PFSK-1 (cell line): ENCODE data around the gene TMEM117.

Experiments used
- FOXP2 ChIP-seq: optimal IDR thresholded peaks from 2 replicates; pipeline ENCODE3; 2011; ENCODE audit warnings: borderline replicate concordance, control low read depth, inconsistent platforms; ENCODE audit not compliant: insufficient read depth; ENCODE audit errors: extremely low read length, extremely low read depth
- POLR2AphosphoS5 ChIP-seq: IDR thresholded peaks from 2 replicates; pipeline ENCODE4 v1.6.1; 2012; ENCODE audit warnings: low read depth, mild to moderate bottlenecking, control low read depth, low read length, moderate library complexity
- SIN3A ChIP-seq: IDR thresholded peaks from 2 replicates; pipeline ENCODE4 v1.6.1; 2012; ENCODE audit warnings: mild to moderate bottlenecking, low read length, moderate library complexity, borderline replicate concordance; ENCODE audit not compliant: insufficient read depth
- TAF1 ChIP-seq: IDR thresholded peaks from 2 replicates; pipeline ENCODE4 v1.6.1; 2012; ENCODE audit warnings: low read length, control low read depth, borderline replicate concordance; ENCODE audit not compliant: insufficient read depth
- TF ChIP-seq, protein P1 (sequence below), 2 experiments: IDR thresholded peaks; 2 replicates each; pipeline versions ENCODE4 v1.6.1 to v1.8.0; 2011 to 2012; ENCODE audit warnings: low read depth in 2 of 2, low read length in 2 of 2, control low read depth in 1 of 2, inconsistent platforms in 1 of 2, mild to moderate bottlenecking in 1 of 2, moderate library complexity in 1 of 2; ENCODE audit not compliant: insufficient read depth in 1 of 2

TMEM117 gene

DNA sequence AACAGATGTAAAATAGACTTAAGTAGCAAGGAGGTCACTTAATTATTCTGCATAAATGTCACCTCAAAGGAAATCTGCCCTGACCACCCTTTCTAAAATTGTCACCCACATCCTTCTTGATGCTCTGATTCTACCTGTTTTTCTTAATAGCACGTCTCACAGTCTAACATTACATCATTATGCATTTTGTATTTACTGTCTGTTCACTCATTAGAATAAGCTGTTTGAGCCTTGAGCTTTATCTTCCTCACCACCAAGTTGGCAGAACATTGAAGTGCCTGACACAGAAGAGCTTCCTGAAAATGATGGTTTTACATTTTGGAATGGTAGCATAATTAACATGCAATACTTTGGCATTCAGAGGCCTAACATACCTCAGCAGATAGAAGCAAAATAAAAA lies 8.8 kb upstream of the TMEM117 start:
- TF ChIP-seq FOXP2 (no peak), TAF1 (no peak), SIN3A (no peak), POLR2AphosphoS5 (no peak)
- TF ChIP-seq, protein P1, sequence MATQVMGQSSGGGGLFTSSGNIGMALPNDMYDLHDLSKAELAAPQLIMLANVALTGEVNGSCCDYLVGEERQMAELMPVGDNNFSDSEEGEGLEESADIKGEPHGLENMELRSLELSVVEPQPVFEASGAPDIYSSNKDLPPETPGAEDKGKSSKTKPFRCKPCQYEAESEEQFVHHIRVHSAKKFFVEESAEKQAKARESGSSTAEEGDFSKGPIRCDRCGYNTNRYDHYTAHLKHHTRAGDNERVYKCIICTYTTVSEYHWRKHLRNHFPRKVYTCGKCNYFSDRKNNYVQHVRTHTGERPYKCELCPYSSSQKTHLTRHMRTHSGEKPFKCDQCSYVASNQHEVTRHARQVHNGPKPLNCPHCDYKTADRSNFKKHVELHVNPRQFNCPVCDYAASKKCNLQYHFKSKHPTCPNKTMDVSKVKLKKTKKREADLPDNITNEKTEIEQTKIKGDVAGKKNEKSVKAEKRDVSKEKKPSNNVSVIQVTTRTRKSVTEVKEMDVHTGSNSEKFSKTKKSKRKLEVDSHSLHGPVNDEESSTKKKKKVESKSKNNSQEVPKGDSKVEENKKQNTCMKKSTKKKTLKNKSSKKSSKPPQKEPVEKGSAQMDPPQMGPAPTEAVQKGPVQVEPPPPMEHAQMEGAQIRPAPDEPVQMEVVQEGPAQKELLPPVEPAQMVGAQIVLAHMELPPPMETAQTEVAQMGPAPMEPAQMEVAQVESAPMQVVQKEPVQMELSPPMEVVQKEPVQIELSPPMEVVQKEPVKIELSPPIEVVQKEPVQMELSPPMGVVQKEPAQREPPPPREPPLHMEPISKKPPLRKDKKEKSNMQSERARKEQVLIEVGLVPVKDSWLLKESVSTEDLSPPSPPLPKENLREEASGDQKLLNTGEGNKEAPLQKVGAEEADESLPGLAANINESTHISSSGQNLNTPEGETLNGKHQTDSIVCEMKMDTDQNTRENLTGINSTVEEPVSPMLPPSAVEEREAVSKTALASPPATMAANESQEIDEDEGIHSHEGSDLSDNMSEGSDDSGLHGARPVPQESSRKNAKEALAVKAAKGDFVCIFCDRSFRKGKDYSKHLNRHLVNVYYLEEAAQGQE (IDR thresholded peaks at IDR 0.05; ENCODE audit: insufficient read depth in 1 of 2, low read depth in 2 of 2, low read length in 2 of 2): no peak

DNA sequence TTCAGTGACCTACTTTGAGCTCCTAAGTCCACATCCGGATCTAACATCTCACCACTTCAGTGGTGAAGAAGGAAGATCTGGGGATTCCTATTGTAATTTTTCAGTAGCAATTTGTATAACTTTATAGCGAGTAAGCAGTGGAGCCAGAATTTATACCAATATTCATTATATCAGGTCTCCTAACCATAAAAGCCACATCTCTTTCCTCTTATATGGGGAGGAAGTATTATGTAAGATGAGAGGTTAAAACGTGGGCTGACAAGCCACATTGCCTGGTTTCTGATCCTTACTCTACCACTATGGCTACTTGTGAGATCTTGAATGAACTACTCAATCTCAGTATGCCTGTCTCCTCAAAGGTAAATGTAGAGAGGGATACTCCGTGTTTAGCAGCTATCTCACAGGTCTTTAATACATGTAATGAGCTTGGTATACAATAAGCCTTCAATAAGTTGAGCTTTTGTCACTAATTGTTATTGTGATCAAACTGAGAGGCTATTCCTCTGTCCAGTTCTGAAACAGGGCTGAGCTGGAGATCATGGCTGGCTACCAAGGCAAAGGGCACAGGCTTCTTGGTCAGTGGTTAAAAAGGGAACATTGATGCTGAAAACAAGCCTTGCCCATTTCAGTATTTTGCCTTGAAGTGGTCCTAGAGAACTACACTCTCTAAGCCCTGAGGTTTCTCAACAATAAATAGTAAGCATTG lies 3.3 kb upstream of the TMEM117 start:
- no peak for TF ChIP-seq SIN3A
- TF ChIP-seq, protein P1 (IDR thresholded peaks at IDR 0.05; ENCODE audit: insufficient read depth in 1 of 2, low read depth in 2 of 2, low read length in 2 of 2): peak in 1 of 2 experiments; percentile 70; a peak in 2 of 4 replicates

DNA sequence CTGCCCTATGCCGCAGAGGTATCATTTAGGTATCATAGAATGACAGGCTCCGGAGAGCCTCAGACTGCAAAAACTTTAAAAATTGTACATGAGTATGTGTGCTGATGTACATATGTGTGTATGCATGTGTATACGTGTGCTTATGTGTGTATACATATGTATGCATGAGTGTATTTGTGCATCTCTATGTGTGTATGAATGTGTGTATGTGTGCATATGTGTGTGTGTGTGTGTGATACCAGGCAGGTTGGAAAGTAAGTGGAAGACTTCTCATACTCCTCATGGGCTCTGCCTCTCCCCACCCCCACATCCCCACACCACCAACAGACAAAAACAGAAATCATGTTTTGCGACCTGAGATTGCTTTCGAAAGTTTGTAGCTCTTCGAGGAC lies 621 bp upstream of the TMEM117 start:
- TF ChIP-seq POLR2AphosphoS5 (no peak), TAF1 (no peak), SIN3A (no peak), FOXP2 (no peak)
- TF ChIP-seq, protein P1 (IDR thresholded peaks at IDR 0.05; ENCODE audit: insufficient read depth in 1 of 2, low read depth in 2 of 2, low read length in 2 of 2): no peak

GRCh38 chr12:43836475-43836989 lies 651 bp downstream of the TMEM117 start:
- no peak for TF ChIP-seq SIN3A
- TF ChIP-seq, protein P1 (IDR thresholded peaks at IDR 0.05; ENCODE audit: insufficient read depth in 1 of 2, low read depth in 2 of 2, low read length in 2 of 2): no peak
- no peak for TF ChIP-seq TAF1
- no peak for TF ChIP-seq POLR2AphosphoS5
- no peak for TF ChIP-seq FOXP2

DNA sequence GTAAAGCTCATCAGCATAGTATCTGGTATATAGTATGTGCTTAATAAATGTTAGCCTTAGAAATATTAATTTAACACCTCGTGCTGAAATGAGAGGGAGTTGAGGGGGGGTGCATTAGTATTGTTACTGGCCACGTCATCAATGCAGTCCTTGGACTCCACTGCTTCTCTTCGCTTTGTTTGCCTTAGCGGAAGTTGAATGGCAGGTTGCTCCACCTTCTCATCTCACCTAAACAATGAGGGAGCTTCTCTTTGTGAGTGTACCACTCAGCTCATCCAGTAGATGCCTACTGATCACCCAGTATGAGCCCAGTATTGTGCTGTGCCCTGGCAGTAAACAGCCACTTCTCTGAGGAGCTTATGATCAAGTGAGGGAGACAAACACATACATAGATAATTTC lies 4.5 kb downstream of the TMEM117 start:
- TF ChIP-seq SIN3A (no peak), FOXP2 (no peak), TAF1 (no peak), POLR2AphosphoS5 (no peak)
- TF ChIP-seq, protein P1 (IDR thresholded peaks at IDR 0.05; ENCODE audit: insufficient read depth in 1 of 2, low read depth in 2 of 2, low read length in 2 of 2): no peak
